HepG2 (cell line): ENCODE data around the gene RAPH1. TPM values are rescaled to one million over a fixed set of nuclear protein-coding genes. Genes with fewer than 3 reads are reported as not detected.

Source experiments
- BHLHE40 ChIP-seq: IDR thresholded peaks from 2 replicates; pipeline ENCODE4 v1.6.1; 2011; ENCODE audit warnings: low read length, improper control_type of control experiment
- CBX1 ChIP-seq: IDR thresholded peaks from one replicate; pipeline ENCODE4 v1.6.1; 2016; ENCODE audit warnings: antibody characterized with exemption, low read depth
- DZIP1 ChIP-seq: sonication (generic); formaldehyde crosslinking; IDR thresholded peaks from 2 replicates; pipeline ENCODE4 v1.5.0; 2020; ENCODE audit warnings: mild to moderate bottlenecking, missing genetic modification reagents
- EP300 ChIP-seq, 3 experiments: sonication (generic) in 1 of 3; formaldehyde crosslinking in 1 of 3; IDR thresholded peaks; 2 replicates each; pipeline versions ENCODE4 v1.5.1 to v1.6.1; 2011 to 2020; ENCODE audit warnings: low read depth in 2 of 3, low read length in 2 of 3, borderline replicate concordance in 1 of 3, improper control_type of control experiment in 1 of 3, mild to moderate bottlenecking in 1 of 3, missing genetic modification reagents in 1 of 3, moderate library complexity in 1 of 3
- FOXM1 ChIP-seq: sonication (generic); formaldehyde crosslinking; IDR thresholded peaks from 2 replicates; pipeline ENCODE4 v1.5.0; 2020; ENCODE audit warnings: missing genetic modification reagents
- IRF9 ChIP-seq: sonication (generic); formaldehyde crosslinking; IDR thresholded peaks from 2 replicates; pipeline ENCODE4 v1.8.0; 2022; ENCODE audit warnings: missing genetic modification reagents, mild to moderate bottlenecking, borderline replicate concordance
- NBN ChIP-seq: fragments of 450-650 bp; conservative IDR thresholded peaks from 2 replicates; pipeline ENCODE4 v1.6.1; 2017
- NFE2L2 ChIP-seq: fragments of 150-350 bp; IDR thresholded peaks from 2 replicates; pipeline ENCODE4 v1.6.1; 2014; ENCODE audit warnings: low read length
- POGZ ChIP-seq: sonication (generic); formaldehyde crosslinking; IDR thresholded peaks from 2 replicates; pipeline ENCODE4 v1.4.0; 2020; ENCODE audit warnings: mild to moderate bottlenecking, missing genetic modification reagents
- TEAD3 ChIP-seq: optimal IDR thresholded peaks from 2 replicates; pipeline ENCODE3; 2016; ENCODE audit warnings: borderline replicate concordance
- YY1 ChIP-seq: IDR thresholded peaks from 2 replicates; pipeline ENCODE4 v1.6.1; 2011; ENCODE audit warnings: low read length, low read depth, moderate library complexity, mild to moderate bottlenecking; ENCODE audit not compliant: insufficient read depth, insufficient replicate concordance
- ZNF615 ChIP-seq: sonication (generic); formaldehyde crosslinking; IDR thresholded peaks from 2 replicates; pipeline ENCODE4 v1.5.0; 2020; ENCODE audit warnings: mild to moderate bottlenecking, missing genetic modification reagents, borderline replicate concordance
- ZNF790 ChIP-seq: sonication (generic); formaldehyde crosslinking; IDR thresholded peaks from 2 replicates; pipeline ENCODE4 v1.8.0; 2022; ENCODE audit warnings: missing genetic modification reagents, mild to moderate bottlenecking, borderline replicate concordance
- polyA plus RNA-seq, 8 experiments: library from polyadenylated mRNA; depleted of rRNA in 3 of 8; stranded (reverse) in 7 of 8; unstranded in 1 of 8; fragments of >200 nt; fragmentation: Illumina TruSeq in 4 of 8; extraction: Trizol in 4 of 8; gene quantifications; 2 replicates each; pipeline versions ENCODE4 v1.2.1 to v1.2.3, GENCODE V29; 2011 to 2016; ENCODE audit warnings: low read depth in 4 of 8, missing spikeins in 1 of 8, mixed read lengths in 1 of 8; ENCODE audit not compliant: insufficient read depth in 1 of 8
- total RNA-seq, 5 experiments: library from RNA; depleted of rRNA; stranded (reverse); fragments of >200 nt; fragmentation: Illumina TruSeq; extraction: Trizol; gene quantifications; 2 replicates each; pipeline ENCODE4 v1.2.3, GENCODE V29; 2016; ENCODE audit warnings: low read depth in 1 of 5
- TF ChIP-seq, protein P1 (sequence below): sonication (generic); formaldehyde crosslinking; IDR thresholded peaks from 2 replicates; pipeline ENCODE4 v1.5.0; 2020; ENCODE audit warnings: missing genetic modification reagents
- TF ChIP-seq, protein P2 (sequence below): sonication (generic); formaldehyde crosslinking; IDR thresholded peaks from 2 replicates; pipeline ENCODE4 v1.8.1; 2023; ENCODE audit warnings: mild to moderate bottlenecking, missing genetic modification reagents
- TF ChIP-seq, protein P3 (sequence below): sonication (generic); formaldehyde crosslinking; IDR thresholded peaks from 2 replicates; pipeline ENCODE4 v1.4.0; 2020; ENCODE audit warnings: mild to moderate bottlenecking, missing genetic modification reagents, borderline replicate concordance
- TF ChIP-seq, protein P4 (sequence below): sonication (generic); formaldehyde crosslinking; IDR thresholded peaks from 2 replicates; pipeline ENCODE4 v1.4.0; 2020; ENCODE audit warnings: missing genetic modification reagents, mild to moderate bottlenecking, borderline replicate concordance

The RAPH1 gene
- total and polyA plus RNA-seq, 2 of the 13 experiments (the other 11 are each of a cell fraction or from before 2014, with no cell fraction given): 5.3 to 6.7 TPM

DNA sequence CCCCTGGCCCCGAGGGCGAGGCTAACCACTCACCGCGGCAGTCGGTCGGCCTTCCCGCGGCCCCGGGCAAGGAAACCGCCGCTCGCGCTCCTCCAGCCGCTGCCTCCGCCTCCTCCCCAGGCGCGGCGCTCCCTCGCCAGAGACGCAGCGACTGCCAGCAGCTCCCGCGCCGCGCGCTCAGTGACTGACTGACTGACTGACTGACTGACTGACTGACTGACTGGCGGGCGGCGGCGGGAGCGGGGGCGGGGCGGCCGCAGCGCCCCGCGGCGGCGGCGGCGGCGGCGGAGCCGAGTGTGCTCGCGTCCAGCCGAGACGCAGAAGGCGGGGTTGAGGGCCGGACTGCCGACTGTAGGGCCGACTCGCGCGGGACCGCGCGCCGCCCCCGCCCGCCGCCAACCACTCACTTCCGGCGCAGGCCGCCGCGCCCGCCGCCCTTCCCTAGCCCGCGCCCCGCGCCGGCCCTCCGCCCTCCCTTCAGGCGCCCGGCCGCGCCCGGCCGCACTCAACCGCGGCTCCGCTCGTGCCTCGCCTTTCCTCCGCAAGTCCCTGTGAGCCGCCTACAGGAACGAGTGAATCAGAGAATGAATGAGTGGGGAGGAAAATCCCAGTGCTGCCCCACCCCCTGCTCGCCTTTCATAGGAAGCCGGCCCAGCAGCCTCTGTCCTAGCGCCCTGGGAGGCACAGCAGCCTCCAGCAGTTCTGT is at the start of gene RAPH1 (continued):
- TF ChIP-seq, protein P1, sequence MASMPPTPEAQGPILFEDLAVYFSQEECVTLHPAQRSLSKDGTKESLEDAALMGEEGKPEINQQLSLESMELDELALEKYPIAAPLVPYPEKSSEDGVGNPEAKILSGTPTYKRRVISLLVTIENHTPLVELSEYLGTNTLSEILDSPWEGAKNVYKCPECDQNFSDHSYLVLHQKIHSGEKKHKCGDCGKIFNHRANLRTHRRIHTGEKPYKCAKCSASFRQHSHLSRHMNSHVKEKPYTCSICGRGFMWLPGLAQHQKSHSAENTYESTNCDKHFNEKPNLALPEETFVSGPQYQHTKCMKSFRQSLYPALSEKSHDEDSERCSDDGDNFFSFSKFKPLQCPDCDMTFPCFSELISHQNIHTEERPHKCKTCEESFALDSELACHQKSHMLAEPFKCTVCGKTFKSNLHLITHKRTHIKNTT (CRISPR knock-in tag): no peak
- peak; percentile 41; the same call in 1 of the 2 replicates for TF ChIP-seq IRF9 (CRISPR knock-in tag)
- no peak for TF ChIP-seq NBN
- TF ChIP-seq, protein P2, sequence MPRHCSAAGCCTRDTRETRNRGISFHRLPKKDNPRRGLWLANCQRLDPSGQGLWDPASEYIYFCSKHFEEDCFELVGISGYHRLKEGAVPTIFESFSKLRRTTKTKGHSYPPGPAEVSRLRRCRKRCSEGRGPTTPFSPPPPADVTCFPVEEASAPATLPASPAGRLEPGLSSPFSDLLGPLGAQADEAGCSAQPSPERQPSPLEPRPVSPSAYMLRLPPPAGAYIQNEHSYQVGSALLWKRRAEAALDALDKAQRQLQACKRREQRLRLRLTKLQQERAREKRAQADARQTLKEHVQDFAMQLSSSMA (CRISPR knock-in tag): no peak
- TF ChIP-seq, protein P3, sequence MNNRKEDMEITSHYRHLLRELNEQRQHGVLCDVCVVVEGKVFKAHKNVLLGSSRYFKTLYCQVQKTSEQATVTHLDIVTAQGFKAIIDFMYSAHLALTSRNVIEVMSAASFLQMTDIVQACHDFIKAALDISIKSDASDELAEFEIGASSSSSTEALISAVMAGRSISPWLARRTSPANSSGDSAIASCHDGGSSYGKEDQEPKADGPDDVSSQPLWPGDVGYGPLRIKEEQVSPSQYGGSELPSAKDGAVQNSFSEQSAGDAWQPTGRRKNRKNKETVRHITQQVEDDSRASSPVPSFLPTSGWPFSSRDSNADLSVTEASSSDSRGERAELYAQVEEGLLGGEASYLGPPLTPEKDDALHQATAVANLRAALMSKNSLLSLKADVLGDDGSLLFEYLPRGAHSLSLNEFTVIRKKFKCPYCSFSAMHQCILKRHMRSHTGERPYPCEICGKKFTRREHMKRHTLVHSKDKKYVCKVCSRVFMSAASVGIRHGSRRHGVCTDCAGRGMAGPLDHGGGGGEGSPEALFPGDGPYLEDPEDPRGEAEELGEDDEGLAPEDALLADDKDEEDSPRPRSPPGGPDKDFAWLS (CRISPR knock-in tag): 0 out of 2 replicates have a peak, but pooled peaks have one; percentile 84
- TF ChIP-seq BHLHE40: no peak; the same call in 1 of the 2 replicates
- no peak for TF ChIP-seq ZNF615 (CRISPR knock-in tag)
- TF ChIP-seq, protein P4, sequence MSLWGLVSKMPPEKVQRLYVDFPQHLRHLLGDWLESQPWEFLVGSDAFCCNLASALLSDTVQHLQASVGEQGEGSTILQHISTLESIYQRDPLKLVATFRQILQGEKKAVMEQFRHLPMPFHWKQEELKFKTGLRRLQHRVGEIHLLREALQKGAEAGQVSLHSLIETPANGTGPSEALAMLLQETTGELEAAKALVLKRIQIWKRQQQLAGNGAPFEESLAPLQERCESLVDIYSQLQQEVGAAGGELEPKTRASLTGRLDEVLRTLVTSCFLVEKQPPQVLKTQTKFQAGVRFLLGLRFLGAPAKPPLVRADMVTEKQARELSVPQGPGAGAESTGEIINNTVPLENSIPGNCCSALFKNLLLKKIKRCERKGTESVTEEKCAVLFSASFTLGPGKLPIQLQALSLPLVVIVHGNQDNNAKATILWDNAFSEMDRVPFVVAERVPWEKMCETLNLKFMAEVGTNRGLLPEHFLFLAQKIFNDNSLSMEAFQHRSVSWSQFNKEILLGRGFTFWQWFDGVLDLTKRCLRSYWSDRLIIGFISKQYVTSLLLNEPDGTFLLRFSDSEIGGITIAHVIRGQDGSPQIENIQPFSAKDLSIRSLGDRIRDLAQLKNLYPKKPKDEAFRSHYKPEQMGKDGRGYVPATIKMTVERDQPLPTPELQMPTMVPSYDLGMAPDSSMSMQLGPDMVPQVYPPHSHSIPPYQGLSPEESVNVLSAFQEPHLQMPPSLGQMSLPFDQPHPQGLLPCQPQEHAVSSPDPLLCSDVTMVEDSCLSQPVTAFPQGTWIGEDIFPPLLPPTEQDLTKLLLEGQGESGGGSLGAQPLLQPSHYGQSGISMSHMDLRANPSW (CRISPR knock-in tag): no peak
- peak; percentile 68 for TF ChIP-seq CBX1
- TF ChIP-seq FOXM1 (CRISPR knock-in tag): 0 out of 2 replicates have a peak, but pooled peaks have one; percentile 33
- no peak for TF ChIP-seq YY1
- TF ChIP-seq DZIP1 (CRISPR knock-in tag): no peak
- TF ChIP-seq ZNF790 (CRISPR knock-in tag): peak; percentile 78; the same call in 1 of the 2 replicates
- TF ChIP-seq TEAD3 (CRISPR knock-in tag): peak; percentile 10
- TF ChIP-seq POGZ (CRISPR knock-in tag): peak; percentile 79
- TF ChIP-seq NFE2L2: no peak
- TF ChIP-seq EP300 (IDR thresholded peaks at IDR 0.05; ENCODE audit: low read depth in 2 of 2, low read length in 2 of 2): no peak; a peak in 1 of 4 replicates
- no peak for TF ChIP-seq EP300 (CRISPR knock-in tag; IDR thresholded peaks at IDR 0.05; ENCODE audit: borderline replicate concordance)
